Measurements from ENCODE around the gene MALRD1. TPM values are rescaled to one million over a fixed set of nuclear protein-coding genes. Genes with fewer than 3 reads are reported as not detected.

Gene MALRD1
- total and polyA plus RNA-seq, 4 donors, result 1.2 to 2.6 (median 2.0) TPM

GRCh38 chr10:19480353-19480752, 431.8 kb downstream of the MALRD1 start:
- Histone ChIP-seq H3K27ac (ENCODE audit: low read depth in 1 of 2, low read length in 2 of 2) (no peak overlapping the region), H3K4me1 (ENCODE audit: control insufficient read depth in 1 of 2, insufficient read depth in 2 of 2, low read length in 2 of 2) (peaks cover 5 to 7% of the 10 kb centered on the region in 2 donors), H3K36me3 (ENCODE audit: control insufficient read depth in 1 of 2, insufficient read depth in 2 of 2, low read length in 1 of 2) (no peaks in the 10 kb centered on the region), H3K4me3 (ENCODE audit: low read length in 2 of 2) (no peak overlapping the region), H3K27me3 (ENCODE audit: control insufficient read depth in 1 of 2, insufficient read depth in 2 of 2, low read length in 1 of 2) (no peaks in the 10 kb centered on the region), H3K9me3 (ENCODE audit: control insufficient read depth, low read length) (no peaks in the 10 kb centered on the region)
- 14 to 21% methylated on average over 3 of the region's 3 CpGs for WGBS, 2 donors
- ATAC-seq (ENCODE audit: low FRiP score) (no peak), DNase-seq (no peak)
- intact Hi-C loops (cut with DNase I), result no loop called here

GRCh38 chr10:19483421-19483820, 434.8 kb downstream of the MALRD1 start:
- peaks cover 5 to 7% of the 10 kb centered on the region in 2 donors for H3K4me1 ChIP-seq (ENCODE audit: control insufficient read depth in 1 of 2, insufficient read depth in 2 of 2, low read length in 2 of 2)
- H3K9me3 ChIP-seq (ENCODE audit: control insufficient read depth, low read length), result no peaks in the 10 kb centered on the region
- WGBS, 2 donors, result 74% methylated on average over 2 of the region's 2 CpGs
- H3K4me3 ChIP-seq (ENCODE audit: low read length in 2 of 2), result no peak overlapping the region
- no peaks in the 10 kb centered on the region for H3K27me3 ChIP-seq (ENCODE audit: control insufficient read depth in 1 of 2, insufficient read depth in 2 of 2, low read length in 1 of 2)
- DNase-seq (no peak), ATAC-seq (ENCODE audit: low FRiP score) (no peak)
- H3K36me3 ChIP-seq (ENCODE audit: control insufficient read depth in 1 of 2, insufficient read depth in 2 of 2, low read length in 1 of 2), result no peaks in the 10 kb centered on the region
- intact Hi-C loops (cut with DNase I), result no loop called here
- no peak overlapping the region for H3K27ac ChIP-seq (ENCODE audit: low read depth in 1 of 2, low read length in 2 of 2)

GRCh38 chr10:19488592-19489280, 440.1 kb downstream of the MALRD1 start:
- H3K27me3 ChIP-seq (ENCODE audit: control insufficient read depth in 1 of 2, insufficient read depth in 2 of 2, low read length in 1 of 2), result no peaks in the 10 kb centered on the region
- H3K36me3 ChIP-seq (ENCODE audit: control insufficient read depth in 1 of 2, insufficient read depth in 2 of 2, low read length in 1 of 2), result no peaks in the 10 kb centered on the region
- H3K9me3 ChIP-seq (ENCODE audit: control insufficient read depth, low read length), result no peaks in the 10 kb centered on the region
- intact Hi-C loops (cut with DNase I), result no loop called here
- H3K4me3 ChIP-seq (ENCODE audit: low read length in 2 of 2), result peak overlapping the region; percentile 43 to 78
- DNase-seq (peak; percentile 67 to 81), ATAC-seq (ENCODE audit: low FRiP score) (peak; percentile 84)
- 19 to 30% methylated on average over 23 of the region's 23 CpGs for WGBS, 2 donors
- no peaks in the 10 kb centered on the region for H3K4me1 ChIP-seq (ENCODE audit: control insufficient read depth in 1 of 2, insufficient read depth in 2 of 2, low read length in 2 of 2)
- H3K27ac ChIP-seq (ENCODE audit: low read depth in 1 of 2, low read length in 2 of 2), result no peak overlapping the region

GRCh38 chr10:19491166-19491565, 442.6 kb downstream of the MALRD1 start:
- intact Hi-C loops (cut with DNase I), result no loop called here
- H3K36me3 ChIP-seq (ENCODE audit: control insufficient read depth in 1 of 2, insufficient read depth in 2 of 2, low read length in 1 of 2), result peaks cover 0 to 4% of the 10 kb centered on the region in 2 donors
- no peaks in the 10 kb centered on the region for H3K4me1 ChIP-seq (ENCODE audit: control insufficient read depth in 1 of 2, insufficient read depth in 2 of 2, low read length in 2 of 2)
- 94 to 96% methylated on average over 2 of the region's 2 CpGs for WGBS, 2 donors
- DNase-seq (no peak), ATAC-seq (ENCODE audit: low FRiP score) (no peak)
- no peak overlapping the region for H3K4me3 ChIP-seq (ENCODE audit: low read length in 2 of 2)
- no peak overlapping the region for H3K27ac ChIP-seq (ENCODE audit: low read depth in 1 of 2, low read length in 2 of 2)
- H3K9me3 ChIP-seq (ENCODE audit: control insufficient read depth, low read length), result no peaks in the 10 kb centered on the region
- H3K27me3 ChIP-seq (ENCODE audit: control insufficient read depth in 1 of 2, insufficient read depth in 2 of 2, low read length in 1 of 2), result no peaks in the 10 kb centered on the region

- H3K9me3 ChIP-seq (ENCODE audit: control insufficient read depth, low read length), result no peaks in the 10 kb centered on the region
- intact Hi-C loops (cut with DNase I), result no loop called here
- WGBS, 2 donors, result 96 to 97% methylated on average over 3 of the region's 3 CpGs
- H3K36me3 ChIP-seq (ENCODE audit: control insufficient read depth in 1 of 2, insufficient read depth in 2 of 2, low read length in 1 of 2), result peaks cover 0 to 4% of the 10 kb centered on the region in 2 donors
- no peak overlapping the region for H3K4me3 ChIP-seq (ENCODE audit: low read length in 2 of 2)
- ATAC-seq (ENCODE audit: low FRiP score) (no peak), DNase-seq (no peak)
- no peaks in the 10 kb centered on the region for H3K27me3 ChIP-seq (ENCODE audit: control insufficient read depth in 1 of 2, insufficient read depth in 2 of 2, low read length in 1 of 2)
- H3K27ac ChIP-seq (ENCODE audit: low read depth in 1 of 2, low read length in 2 of 2), result no peak overlapping the region
- peaks cover 0 to 2% of the 10 kb centered on the region in 2 donors for H3K4me1 ChIP-seq (ENCODE audit: control insufficient read depth in 1 of 2, insufficient read depth in 2 of 2, low read length in 2 of 2)
Observed at GRCh38 chr10:19493917-19494316, 445.3 kb downstream of the MALRD1 start.

- no peak for DNase-seq
- Histone ChIP-seq H3K36me3 (ENCODE audit: control insufficient read depth in 1 of 2, insufficient read depth in 2 of 2, low read length in 1 of 2) (peaks cover 0 to 4% of the 10 kb centered on the region in 2 donors), H3K4me3 (ENCODE audit: low read length in 2 of 2) (no peak overlapping the region), H3K27ac (ENCODE audit: low read depth in 1 of 2, low read length in 2 of 2) (no peak overlapping the region), H3K27me3 (ENCODE audit: control insufficient read depth in 1 of 2, insufficient read depth in 2 of 2, low read length in 1 of 2) (no peaks in the 10 kb centered on the region), H3K4me1 (ENCODE audit: control insufficient read depth in 1 of 2, insufficient read depth in 2 of 2, low read length in 2 of 2) (peaks cover 0 to 2% of the 10 kb centered on the region in 2 donors), H3K9me3 (ENCODE audit: control insufficient read depth, low read length) (no peaks in the 10 kb centered on the region)
- no peak for ATAC-seq (ENCODE audit: low FRiP score)
- WGBS, 2 donors, result 84 to 91% methylated on average over 4 of the region's 4 CpGs
- intact Hi-C loops (cut with DNase I), result no loop called here
Observed at GRCh38 chr10:19497026-19497425, 448.4 kb downstream of the MALRD1 start.

- intact Hi-C loops (cut with DNase I), result no loop called here
- peak in 1 of 2 donors; percentile 34 for DNase-seq
- peak; percentile 65 for ATAC-seq (ENCODE audit: low FRiP score)
- 80 to 85% methylated on average over 1 of the region's 1 CpG for WGBS, 2 donors
- Histone ChIP-seq H3K9me3 (ENCODE audit: control insufficient read depth, low read length) (no peaks in the 10 kb centered on the region), H3K27me3 (ENCODE audit: control insufficient read depth in 1 of 2, insufficient read depth in 2 of 2, low read length in 1 of 2) (no peaks in the 10 kb centered on the region), H3K4me1 (ENCODE audit: control insufficient read depth in 1 of 2, insufficient read depth in 2 of 2, low read length in 2 of 2) (peaks cover 0 to 2% of the 10 kb centered on the region in 2 donors), H3K4me3 (ENCODE audit: low read length in 2 of 2) (no peak overlapping the region), H3K27ac (ENCODE audit: low read depth in 1 of 2, low read length in 2 of 2) (no peak overlapping the region), H3K36me3 (ENCODE audit: control insufficient read depth in 1 of 2, insufficient read depth in 2 of 2, low read length in 1 of 2) (peaks cover 0 to 4% of the 10 kb centered on the region in 2 donors)
Observed at GRCh38 chr10:19498393-19499290, 450.0 kb downstream of the MALRD1 start.

GRCh38 chr10:19499291-19499770, 450.7 kb downstream of the MALRD1 start:
- DNase-seq, result no peak
- peaks cover 0 to 2% of the 10 kb centered on the region in 2 donors for H3K36me3 ChIP-seq (ENCODE audit: control insufficient read depth in 1 of 2, insufficient read depth in 2 of 2, low read length in 1 of 2)
- H3K9me3 ChIP-seq (ENCODE audit: control insufficient read depth, low read length), result no peaks in the 10 kb centered on the region
- no peak overlapping the region for H3K4me3 ChIP-seq (ENCODE audit: low read length in 2 of 2)
- 78 to 83% methylated on average over 1 of the region's 1 CpG for WGBS, 2 donors
- no peaks in the 10 kb centered on the region for H3K27me3 ChIP-seq (ENCODE audit: control insufficient read depth in 1 of 2, insufficient read depth in 2 of 2, low read length in 1 of 2)
- no peak overlapping the region for H3K27ac ChIP-seq (ENCODE audit: low read depth in 1 of 2, low read length in 2 of 2)
- peaks cover 0 to 2% of the 10 kb centered on the region in 2 donors for H3K4me1 ChIP-seq (ENCODE audit: control insufficient read depth in 1 of 2, insufficient read depth in 2 of 2, low read length in 2 of 2)
- intact Hi-C loops (cut with DNase I), result no loop called here
- ATAC-seq (ENCODE audit: low FRiP score), result no peak
